GM18505 (cell line): Measurements from ENCODE around the gene XRN2.
"Not testable (repeated sequence)": the region's sequence is repeated elsewhere in the genome, so short reads cannot be mapped to it uniquely, and the experiment has no call there.

Experiments
- ATAC-seq: cut with Tn5 transposase; IDR thresholded peaks from one replicate; pipeline ENCODE4 v1.9.1; 2021; ENCODE audit not compliant: unreplicated experiment
- POLR2A ChIP-seq: IDR thresholded peaks from 4 replicates; pipeline ENCODE4 v1.6.1; 2011; ENCODE audit warnings: borderline replicate concordance; ENCODE audit not compliant: insufficient read depth, insufficient read length; ENCODE audit errors: extremely low read depth

Gene XRN2

GRCh38 chr20:21421601-21422236 lies 118.6 kb downstream of the XRN2 start:
- no peak for TF ChIP-seq POLR2A
- no peak for ATAC-seq

- ATAC-seq: not testable (repeated sequence)
Observed at GRCh38 chr20:21423712-21424111, 120.6 kb downstream of the XRN2 start.

DNA sequence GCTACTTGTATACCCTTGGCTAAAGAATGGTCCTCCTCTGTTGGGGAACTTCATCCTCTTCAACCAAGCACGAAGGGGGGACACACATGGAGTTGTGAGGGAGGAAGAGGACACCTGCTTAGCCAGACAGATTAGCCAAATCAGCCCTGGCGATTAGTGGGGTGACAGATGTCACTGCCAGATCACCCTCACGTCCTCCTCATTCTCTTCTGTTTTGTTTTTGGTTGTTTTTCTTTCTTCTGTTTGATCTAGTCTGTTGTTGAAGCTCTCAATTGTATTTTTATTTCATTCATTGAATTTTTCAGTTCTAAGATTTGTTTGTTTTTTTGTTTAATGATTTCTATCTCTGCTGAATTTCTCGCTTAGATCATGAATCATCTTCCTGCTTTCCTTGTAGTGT lies 121.7 kb downstream of the XRN2 start:
- no peak for TF ChIP-seq POLR2A
- ATAC-seq: no peak

- ATAC-seq: no peak
Observed at GRCh38 chr20:21430020-21430419, 126.9 kb downstream of the XRN2 start.

GRCh38 chr20:21432911-21433310 lies 129.8 kb downstream of the XRN2 start:
- TF ChIP-seq POLR2A: no peak
- no peak for ATAC-seq

More at GRCh38 chr20:21430020-21430419, 126.9 kb downstream of the XRN2 start:
- no peak for TF ChIP-seq POLR2A

DNA sequence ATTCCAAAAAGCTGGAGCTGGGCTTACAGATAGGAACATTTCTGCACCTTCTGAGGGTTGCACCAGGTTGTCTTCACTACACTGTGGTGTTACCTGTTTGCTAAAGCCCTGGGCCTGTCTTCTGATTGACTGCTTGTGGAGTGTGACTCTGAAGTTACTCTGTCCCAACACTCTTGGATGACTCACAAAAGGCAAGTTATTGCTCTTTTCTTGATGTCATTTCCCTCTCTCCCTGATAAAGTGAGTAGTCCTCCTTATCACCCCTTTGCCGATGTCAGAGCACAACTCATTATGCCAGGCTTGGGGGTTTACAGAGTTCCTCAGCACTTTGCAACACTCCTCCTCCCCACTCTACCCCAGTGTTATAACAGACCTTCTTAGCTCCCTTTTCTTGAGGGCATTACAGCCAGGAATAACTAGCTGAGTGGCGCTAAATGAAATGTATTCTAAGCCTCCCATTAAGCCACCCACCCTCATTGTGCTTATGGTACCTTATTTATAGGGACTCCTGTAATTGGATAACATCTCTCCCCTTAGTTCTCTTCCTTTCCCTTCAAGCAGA lies 130.3 kb downstream of the XRN2 start:
- no peak for TF ChIP-seq POLR2A
- no peak for ATAC-seq

DNA sequence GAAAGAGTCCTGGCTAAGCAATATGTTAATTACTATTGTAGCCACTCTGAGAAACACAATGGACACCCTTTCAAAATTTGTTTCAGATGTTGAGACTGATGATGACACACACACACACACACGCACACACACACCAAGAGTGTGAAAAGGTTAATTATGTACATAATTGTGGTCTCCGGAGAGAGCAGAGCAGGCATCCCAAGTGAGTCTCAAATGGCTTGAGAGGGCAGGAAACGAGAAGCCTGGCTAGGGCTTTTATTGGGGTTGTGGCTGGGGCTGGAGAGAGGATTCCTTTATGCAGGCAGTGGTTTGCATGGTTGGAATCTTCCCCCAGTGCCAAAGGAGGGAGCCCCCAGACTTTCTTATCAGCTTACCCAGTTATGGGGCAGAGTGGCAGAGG lies 132.4 kb downstream of the XRN2 start:
- no peak for TF ChIP-seq POLR2A
- no peak for ATAC-seq

GRCh38 chr20:21436205-21436604 lies 133.1 kb downstream of the XRN2 start:
- TF ChIP-seq POLR2A: no peak
- no peak for ATAC-seq

- no peak for ATAC-seq
- no peak for TF ChIP-seq POLR2A
Observed at GRCh38 chr20:21437248-21437647, 134.1 kb downstream of the XRN2 start.

GRCh38 chr20:21437816-21438215 lies 134.7 kb downstream of the XRN2 start:
- no peak for ATAC-seq

More at GRCh38 chr20:21437816-21438215, 134.7 kb downstream of the XRN2 start:
- no peak for TF ChIP-seq POLR2A
